Endothelial cell of umbilical vein (primary cell): Measurements from ENCODE around the gene ZPLD1. TPM values are rescaled to one million over a fixed set of nuclear protein-coding genes. Genes with fewer than 3 reads are reported as not detected.

Experiments used
- BruUV-seq: library from RNA; stranded (reverse); fragments of 400-500 nt; replicated peaks from 2 replicates; lab custom pipeline; 2021; lab: Mats Ljungman, UMichigan
- CTCF ChIA-PET: fragments of 300-600, 350-600 bp; sonication (Branson Sonifier 250); formaldehyde crosslinking; loops from one replicate; lab custom pipeline; 2021; ENCODE audit warnings: antibody characterized with exemption, inconsistent platforms; lab: Charles Lee
- POLR2A ChIA-PET: fragments of 300-600, 350-600 bp; sonication (Branson Sonifier 250); formaldehyde crosslinking; loops from one replicate; lab custom pipeline; 2021; ENCODE audit warnings: antibody characterized with exemption, inconsistent platforms; lab: Charles Lee
- DNase-seq: peaks from one replicate; pipeline ENCODE4 v3.0.0-alpha.2; 2011; ENCODE audit warnings: low read depth, low spot score
- FAIRE-seq: peaks from 2 replicates; lab custom pipeline; 2011; peaks lifted over from hg19 to GRCh38; lab: Jason Lieb, UNC
- H2AFZ ChIP-seq: 2 replicates; pipeline ENCODE4 v1.6.0; 2012; ENCODE audit warnings: low read depth, low read length, control low read depth, inconsistent platforms
- H3K27ac ChIP-seq: 2 replicates; pipeline ENCODE4 v1.5.1; 2011; ENCODE audit warnings: low read depth, mild to moderate bottlenecking, control low read depth, low read length, moderate library complexity; ENCODE audit not compliant: insufficient read depth
- H3K27me3 ChIP-seq, 2 experiments: 2 replicates each; pipeline versions ENCODE4 v1.6.0 to v1.6.1; 2011; ENCODE audit warnings: low read length in 2 of 2, mixed read lengths in 1 of 2; ENCODE audit not compliant: control insufficient read depth in 2 of 2, insufficient read depth in 2 of 2
- H3K36me3 ChIP-seq, 2 experiments: 2 replicates in 1 of 2; 3 replicates in 1 of 2; pipeline ENCODE4 v1.5.1; 2011; ENCODE audit warnings: low read length in 2 of 2, mild to moderate bottlenecking in 1 of 2, moderate library complexity in 1 of 2; ENCODE audit not compliant: control insufficient read depth in 2 of 2, insufficient read depth in 2 of 2; ENCODE audit errors: extremely low read depth in 1 of 2
- H3K4me1 ChIP-seq: 3 replicates; pipeline ENCODE4 v1.5.1; 2011; ENCODE audit warnings: mild to moderate bottlenecking, low read length; ENCODE audit not compliant: control insufficient read depth, insufficient read depth; ENCODE audit errors: extremely low read depth
- H3K4me2 ChIP-seq: 2 replicates; pipeline ENCODE4 v1.6.1; 2011; ENCODE audit warnings: low read length, control low read depth, mixed read lengths; ENCODE audit not compliant: insufficient read depth
- H3K4me3 ChIP-seq, 3 experiments: fragments of 200-600 bp in 1 of 3; sonication (generic), shearing (Covaris generic) in 1 of 3; replicated peaks in 1 of 3; 2 replicates each; pipeline ENCODE4 v1.5.1; 2011 to 2016; ENCODE audit warnings: control low read depth in 3 of 3, low read length in 3 of 3, mild to moderate bottlenecking in 2 of 3, inconsistent platforms in 1 of 3, low read depth in 1 of 3, moderate library complexity in 1 of 3; ENCODE audit not compliant: insufficient read depth in 1 of 3
- H3K79me2 ChIP-seq: 2 replicates; pipeline ENCODE4 v1.6.0; 2012; ENCODE audit warnings: low read length, inconsistent platforms; ENCODE audit not compliant: control insufficient read depth, insufficient read depth
- H3K9ac ChIP-seq: replicated peaks from 2 replicates; pipeline ENCODE3; 2011; ENCODE audit warnings: low read length, control low read depth; ENCODE audit not compliant: insufficient read depth; ENCODE audit errors: extremely low read depth
- H3K9me1 ChIP-seq: replicated peaks from 3 replicates; pipeline ENCODE4 v1.6.0; 2011; ENCODE audit warnings: mild to moderate bottlenecking, low read length; ENCODE audit not compliant: control insufficient read depth, insufficient read depth; ENCODE audit errors: extremely low read depth
- H3K9me3 ChIP-seq: replicated peaks from 2 replicates; pipeline ENCODE4 v1.5.1; 2012; ENCODE audit warnings: low read length, inconsistent platforms; ENCODE audit not compliant: control insufficient read depth, insufficient read depth
- H4K20me1 ChIP-seq: replicated peaks from 2 replicates; pipeline ENCODE3; 2011; ENCODE audit warnings: mild to moderate bottlenecking, low read length; ENCODE audit not compliant: control insufficient read depth, insufficient read depth; ENCODE audit errors: extremely low read depth
- EZH2 ChIP-seq: IDR thresholded peaks from 2 replicates; pipeline ENCODE4 v1.6.1; 2012; ENCODE audit warnings: borderline replicate concordance, low read depth, mild to moderate bottlenecking, moderate library complexity, low read length, inconsistent platforms; ENCODE audit not compliant: severe bottlenecking
- FOS ChIP-seq: IDR thresholded peaks from 2 replicates; pipeline ENCODE4 v1.6.1; 2011; ENCODE audit warnings: mild to moderate bottlenecking, low read length, moderate library complexity, borderline replicate concordance; ENCODE audit not compliant: insufficient read depth
- GATA2 ChIP-seq: IDR thresholded peaks from 2 replicates; pipeline ENCODE4 v1.7.0; 2011; ENCODE audit warnings: low read depth, mild to moderate bottlenecking, moderate library complexity, mixed read lengths, low read length; ENCODE audit not compliant: insufficient read length, insufficient read depth
- JUN ChIP-seq: IDR thresholded peaks from 2 replicates; pipeline ENCODE4 v1.6.1; 2011; ENCODE audit warnings: borderline replicate concordance, low read depth; ENCODE audit not compliant: insufficient read length, insufficient read depth
- MAX ChIP-seq: IDR thresholded peaks from 2 replicates; pipeline ENCODE4 v1.6.1; 2011; ENCODE audit not compliant: insufficient read depth, insufficient read length
- MYC ChIP-seq: IDR thresholded peaks from one replicate; pipeline ENCODE4 v1.6.1; 2011; ENCODE audit warnings: mild to moderate bottlenecking, low read depth, low read length
- POLR2A ChIP-seq: IDR thresholded peaks from 2 replicates; pipeline ENCODE4 v1.6.1; 2012; ENCODE audit warnings: low read depth, mild to moderate bottlenecking, control low read depth, low read length
- POLR2AphosphoS5 ChIP-seq: IDR thresholded peaks from 2 replicates; pipeline ENCODE4 v1.6.1; 2012; ENCODE audit warnings: low read depth, mild to moderate bottlenecking, control low read depth, low read length, moderate library complexity; ENCODE audit not compliant: insufficient read depth
- dilution Hi-C: fragments of 300-500 bp; cut with MboI; formaldehyde crosslinking; loops from one replicate; pipeline ENCODE4 v1.15.0; 2019; ENCODE audit warnings: low sequenced_read_pairs; ENCODE audit not compliant: extremely low pct_ligation_motif_present
- intact Hi-C: fragments of 100-400 bp; cut with micrococcal nuclease; formaldehyde crosslinking; loops from one replicate; pipeline ENCODE4 v1.10.0; 2022
- polyA plus RNA-seq, 4 experiments: library from polyadenylated mRNA; depleted of rRNA in 3 of 4; stranded (reverse) in 3 of 4; unstranded in 1 of 4; fragments of >200 nt; gene quantifications; 2 replicates each; pipeline versions ENCODE4 v1.2.1 to v1.2.3, GENCODE V29; 2011 to 2012; ENCODE audit warnings: missing spikeins in 1 of 4
- total RNA-seq: library from RNA; stranded (reverse); gene quantifications from 2 replicates; pipeline ENCODE4 v1.2.3, GENCODE V29; 2021
- TF ChIP-seq, protein P1 (sequence below), 2 donors: IDR thresholded peaks; 1 replicate in 1 of 2; 2 replicates in 1 of 2; pipeline ENCODE4 v1.5.1; 2011; ENCODE audit warnings: low read length in 2 of 2, mild to moderate bottlenecking in 2 of 2, moderate library complexity in 2 of 2, control low read depth in 1 of 2, inconsistent platforms in 1 of 2, low read depth in 1 of 2; ENCODE audit not compliant: insufficient read depth in 1 of 2; ENCODE audit errors: extremely low read depth in 1 of 2

ZPLD1 gene
- total and polyA plus RNA-seq, 2 donors (not counting 3 experiments of a cell fraction or from before 2014, with no cell fraction given) = not detected

GRCh38 chr3:102497571-102497970, 62.8 kb downstream of the ZPLD1 start:
- Histone ChIP-seq H3K4me2 (no peak overlapping the region), H3K4me1 (no peaks in the 10 kb centered on the region), H3K27ac (no peak overlapping the region), H3K27me3 (no peaks in the 10 kb centered on the region), H3K4me3 (no peak overlapping the region), H4K20me1 (no peaks in the 10 kb centered on the region), H2AFZ (no peak overlapping the region), H3K9ac (no peak overlapping the region), H3K9me1 (no peaks in the 10 kb centered on the region), H3K9me3 (no peaks in the 10 kb centered on the region), H3K79me2 (no peaks in the 10 kb centered on the region), H3K36me3 (no peaks in the 10 kb centered on the region)
- dilution Hi-C loops (no loop called here), intact Hi-C loops (no loop called here)
- POLR2A ChIA-PET = no interaction called here
- no TSS peak for BruUV-seq
- TF ChIP-seq EZH2 (no peak), MYC (no peak), FOS (no peak), JUN (no peak), MAX (no peak), POLR2AphosphoS5 (no peak), POLR2A (no peak), GATA2 (no peak)
- TF ChIP-seq, protein P1, sequence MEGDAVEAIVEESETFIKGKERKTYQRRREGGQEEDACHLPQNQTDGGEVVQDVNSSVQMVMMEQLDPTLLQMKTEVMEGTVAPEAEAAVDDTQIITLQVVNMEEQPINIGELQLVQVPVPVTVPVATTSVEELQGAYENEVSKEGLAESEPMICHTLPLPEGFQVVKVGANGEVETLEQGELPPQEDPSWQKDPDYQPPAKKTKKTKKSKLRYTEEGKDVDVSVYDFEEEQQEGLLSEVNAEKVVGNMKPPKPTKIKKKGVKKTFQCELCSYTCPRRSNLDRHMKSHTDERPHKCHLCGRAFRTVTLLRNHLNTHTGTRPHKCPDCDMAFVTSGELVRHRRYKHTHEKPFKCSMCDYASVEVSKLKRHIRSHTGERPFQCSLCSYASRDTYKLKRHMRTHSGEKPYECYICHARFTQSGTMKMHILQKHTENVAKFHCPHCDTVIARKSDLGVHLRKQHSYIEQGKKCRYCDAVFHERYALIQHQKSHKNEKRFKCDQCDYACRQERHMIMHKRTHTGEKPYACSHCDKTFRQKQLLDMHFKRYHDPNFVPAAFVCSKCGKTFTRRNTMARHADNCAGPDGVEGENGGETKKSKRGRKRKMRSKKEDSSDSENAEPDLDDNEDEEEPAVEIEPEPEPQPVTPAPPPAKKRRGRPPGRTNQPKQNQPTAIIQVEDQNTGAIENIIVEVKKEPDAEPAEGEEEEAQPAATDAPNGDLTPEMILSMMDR (IDR thresholded peaks at IDR 0.05; ENCODE audit: extremely low read depth in 1 of 2, insufficient read depth in 1 of 2, low read depth in 1 of 2, low read length in 2 of 2) = no peak
- FAIRE-seq (no peak), DNase-seq (no peak)
- CTCF ChIA-PET = no interaction called here
